PC-3 (cell line): ENCODE results near the gene ARMC7. TPM values are rescaled to one million over a fixed set of nuclear protein-coding genes. Genes with fewer than 3 reads are reported as not detected.

Experiments used
- ATAC-seq: fragments of 200-7000 bp; cut with Tn5 transposase; 2 replicates; pipeline ENCODE4 v1.9.1; 2020; ENCODE audit warnings: mild to moderate bottlenecking, moderate library complexity
- BruUV-seq: library from RNA; stranded (reverse); fragments of 400-500 nt; replicated peaks from 2 replicates; lab custom pipeline; 2021; lab: Mats Ljungman, UMichigan
- CTCF ChIA-PET: fragments of 300-600 bp; sonication (Branson Sonifier 250); formaldehyde crosslinking; loops from one replicate; lab custom pipeline; 2022; ENCODE audit warnings: antibody characterized with exemption; lab: Charles Lee
- POLR2A ChIA-PET: fragments of 300-600 bp; sonication (Branson Sonifier 250); formaldehyde crosslinking; loops from one replicate; lab custom pipeline; 2022; ENCODE audit warnings: antibody characterized with exemption; ENCODE audit not compliant: unreplicated experiment; lab: Charles Lee
- DNase-seq: peaks from one replicate; pipeline ENCODE4 v3.0.0-alpha.2; 2015
- H2AFZ ChIP-seq: fragments of 300-600 bp; sonication (generic); 2 replicates; pipeline ENCODE4 v1.6.0; 2016; ENCODE audit warnings: antibody characterized with exemption, low read length
- H3F3A ChIP-seq: fragments of 300-600 bp; sonication (generic); one replicate; pipeline ENCODE4 v1.6.0; 2017; ENCODE audit warnings: antibody characterized with exemption, low read length, control low read depth, mild to moderate bottlenecking; ENCODE audit not compliant: unreplicated experiment
- H3K27ac ChIP-seq: fragments of 300-600 bp; sonication (generic); 2 replicates; pipeline ENCODE4 v1.5.1; 2016; ENCODE audit warnings: mild to moderate bottlenecking, low read length
- H3K27me3 ChIP-seq: fragments of 300-600 bp; sonication (generic); 2 replicates; pipeline ENCODE4 v1.6.1; 2016; ENCODE audit warnings: low read length, mixed read lengths
- H3K36me3 ChIP-seq: fragments of 300-600 bp; sonication (generic); 2 replicates; pipeline ENCODE4 v1.6.1; 2016; ENCODE audit warnings: low read depth, mixed run types, low read length, mixed read lengths
- H3K4me1 ChIP-seq: fragments of 300-600 bp; sonication (generic); 2 replicates; pipeline ENCODE4 v1.5.1; 2016; ENCODE audit warnings: low read length; ENCODE audit not compliant: insufficient read depth
- H3K4me2 ChIP-seq: fragments of 300-600 bp; sonication (generic); 2 replicates; pipeline ENCODE4 v1.6.0; 2016; ENCODE audit warnings: low read length
- H3K4me3 ChIP-seq: fragments of 300-600 bp; sonication (generic); 2 replicates; pipeline ENCODE4 v1.5.1; 2016; ENCODE audit warnings: mild to moderate bottlenecking, low read length, mixed read lengths
- H3K79me2 ChIP-seq: fragments of 300-600 bp; sonication (generic); 2 replicates; pipeline ENCODE4 v1.6.1; 2017; ENCODE audit warnings: low read length, mixed read lengths
- H3K9ac ChIP-seq: fragments of 300-600 bp; sonication (generic); 2 replicates; pipeline ENCODE4 v1.6.0; 2016; ENCODE audit warnings: mild to moderate bottlenecking, low read length
- H3K9me2 ChIP-seq: fragments of 300-600 bp; sonication (generic); replicated peaks from 2 replicates; pipeline ENCODE4 v1.6.1; 2016; ENCODE audit warnings: mixed run types, low read length, mixed read lengths
- H3K9me3 ChIP-seq: fragments of 300-600 bp; sonication (generic); 2 replicates; pipeline ENCODE4 v1.6.1; 2016; ENCODE audit warnings: low read length, mixed read lengths
- H4K20me1 ChIP-seq: fragments of 300-600 bp; sonication (generic); 2 replicates; pipeline ENCODE4 v1.6.1; 2016; ENCODE audit warnings: low read length, mixed read lengths
- EZH2 ChIP-seq: fragments of 300-600 bp; sonication (generic); IDR thresholded peaks from one replicate; pipeline ENCODE4 v1.6.1; 2017; ENCODE audit warnings: antibody characterized with exemption, mild to moderate bottlenecking, low read length; ENCODE audit not compliant: unreplicated experiment
- EZH2phosphoT487 ChIP-seq: fragments of 300-600 bp; sonication (generic); IDR thresholded peaks from 2 replicates; pipeline ENCODE4 v1.6.1; 2018; ENCODE audit warnings: mild to moderate bottlenecking, antibody characterized with exemption, low read length, borderline replicate concordance
- intact Hi-C: fragments of 100-400 bp; cut with micrococcal nuclease; formaldehyde crosslinking; loops from 2 replicates; pipeline ENCODE4 v1.9.0; 2023
- total RNA-seq: library from RNA; depleted of rRNA; stranded (reverse); fragments of >200 nt; gene quantifications from 2 replicates; pipeline ENCODE4 v1.2.3, GENCODE V29; 2014
- TF ChIP-seq, protein P1 (sequence below): fragments of 300-600 bp; sonication (generic); conservative IDR thresholded peaks from 2 replicates; pipeline ENCODE4 v1.5.1; 2017; ENCODE audit warnings: antibody characterized with exemption, low read depth, mild to moderate bottlenecking, low read length

The ARMC7 gene
- total RNA-seq, 1 experiment from 2014 or later = 17.0 TPM

DNA sequence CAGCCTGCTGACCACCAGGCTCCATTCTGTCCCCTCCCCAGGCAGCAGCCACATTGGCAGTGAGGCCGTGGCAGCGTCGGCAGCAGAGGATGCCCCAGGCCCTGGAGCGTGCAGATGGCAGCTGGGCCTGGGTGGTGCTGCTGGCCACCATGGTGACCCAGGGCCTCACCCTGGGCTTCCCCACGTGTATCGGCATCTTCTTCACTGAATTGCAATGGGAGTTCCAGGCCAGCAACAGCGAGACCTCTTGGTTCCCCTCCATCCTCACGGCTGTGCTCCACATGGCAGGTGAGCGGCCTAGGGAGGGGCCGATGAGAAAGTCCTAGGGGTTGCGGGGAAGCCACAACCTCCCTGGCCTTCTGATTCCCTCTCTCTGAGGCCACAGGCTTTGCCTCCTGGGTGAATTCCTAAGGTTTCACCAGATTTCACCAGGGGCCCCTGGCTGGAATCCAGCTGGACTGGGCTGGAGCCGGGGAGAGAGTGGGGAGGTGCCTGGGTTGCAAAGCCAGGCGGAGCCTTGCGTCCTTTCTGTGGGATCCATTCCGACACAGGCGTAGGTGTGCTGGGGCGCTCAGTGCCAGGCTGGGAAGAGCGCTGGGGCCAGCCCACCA lies 16.1 kb upstream of the ARMC7 start:
- no peak overlapping the region for H3K4me2 ChIP-seq
- intact Hi-C loops = no loop called here
- POLR2A ChIA-PET = no interaction called here

DNA sequence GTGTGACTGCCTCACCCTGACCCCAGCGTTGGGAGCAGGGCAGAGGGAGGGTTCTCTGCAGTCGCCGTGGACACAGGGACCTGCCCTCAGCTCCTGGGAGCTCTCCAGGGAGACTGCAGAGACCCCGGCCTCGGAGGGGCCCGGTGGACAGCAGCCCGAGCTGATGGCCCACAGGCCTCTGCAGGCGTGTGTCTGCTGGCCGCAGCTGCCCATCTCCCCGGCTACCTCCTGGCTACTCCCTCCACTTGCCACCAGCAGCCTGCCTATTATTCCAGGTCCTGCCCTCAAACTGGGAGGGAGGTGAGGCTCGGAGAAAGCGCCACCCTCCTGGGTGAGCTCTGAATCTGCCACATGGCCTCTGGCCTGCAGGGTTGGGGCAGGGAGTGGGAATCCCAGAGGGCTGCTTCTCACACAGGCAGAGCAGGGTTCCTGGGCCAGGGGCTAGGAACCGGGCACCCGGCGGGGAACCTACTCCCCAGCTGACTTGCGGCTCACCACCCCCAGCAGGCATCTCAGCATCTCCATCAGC lies 14.8 kb upstream of the ARMC7 start:
- DNase-seq = no peak
- Histone ChIP-seq H3K9ac (no peak overlapping the region), H3K79me2 (no peaks in the 10 kb centered on the region), H3K9me3 (no peaks in the 10 kb centered on the region), H3K4me3 (no peak overlapping the region), H3K4me2 (no peak overlapping the region), H3K27ac (peak overlapping the region; percentile 87), H4K20me1 (no peaks in the 10 kb centered on the region), H3K36me3 (no peaks in the 10 kb centered on the region), H3K27me3 (no peaks in the 10 kb centered on the region), H3K9me2 (no peaks in the 10 kb centered on the region), H3K4me1 (peaks cover 33% of the 10 kb centered on the region), H2AFZ (no peak overlapping the region), H3F3A (no peaks in the 10 kb centered on the region)
- intact Hi-C loops = no loop called here
- ATAC-seq = no peak
- ChIA-PET POLR2A (interaction anchor here (0.6 kb wide), 1 partner anchor 912 kb away, joined by 5 read pairs; no protein-coding TSS in a partner anchor), CTCF (no interaction called here)
- no TSS peak for BruUV-seq
- TF ChIP-seq EZH2 (no peak), EZH2phosphoT487 (no peak)
- TF ChIP-seq, protein P1, sequence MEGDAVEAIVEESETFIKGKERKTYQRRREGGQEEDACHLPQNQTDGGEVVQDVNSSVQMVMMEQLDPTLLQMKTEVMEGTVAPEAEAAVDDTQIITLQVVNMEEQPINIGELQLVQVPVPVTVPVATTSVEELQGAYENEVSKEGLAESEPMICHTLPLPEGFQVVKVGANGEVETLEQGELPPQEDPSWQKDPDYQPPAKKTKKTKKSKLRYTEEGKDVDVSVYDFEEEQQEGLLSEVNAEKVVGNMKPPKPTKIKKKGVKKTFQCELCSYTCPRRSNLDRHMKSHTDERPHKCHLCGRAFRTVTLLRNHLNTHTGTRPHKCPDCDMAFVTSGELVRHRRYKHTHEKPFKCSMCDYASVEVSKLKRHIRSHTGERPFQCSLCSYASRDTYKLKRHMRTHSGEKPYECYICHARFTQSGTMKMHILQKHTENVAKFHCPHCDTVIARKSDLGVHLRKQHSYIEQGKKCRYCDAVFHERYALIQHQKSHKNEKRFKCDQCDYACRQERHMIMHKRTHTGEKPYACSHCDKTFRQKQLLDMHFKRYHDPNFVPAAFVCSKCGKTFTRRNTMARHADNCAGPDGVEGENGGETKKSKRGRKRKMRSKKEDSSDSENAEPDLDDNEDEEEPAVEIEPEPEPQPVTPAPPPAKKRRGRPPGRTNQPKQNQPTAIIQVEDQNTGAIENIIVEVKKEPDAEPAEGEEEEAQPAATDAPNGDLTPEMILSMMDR = no peak

More for the DNA sequence above, 16.1 kb upstream of the ARMC7 start:
- Histone ChIP-seq H3K36me3 (no peaks in the 10 kb centered on the region), H3K9me2 (no peaks in the 10 kb centered on the region), H3K4me1 (peaks cover 41% of the 10 kb centered on the region), H3K27me3 (no peaks in the 10 kb centered on the region), H3K27ac (no peak overlapping the region), H3K79me2 (no peaks in the 10 kb centered on the region), H2AFZ (no peak overlapping the region), H3K9ac (no peak overlapping the region), H3F3A (no peaks in the 10 kb centered on the region), H3K9me3 (no peaks in the 10 kb centered on the region), H3K4me3 (no peak overlapping the region), H4K20me1 (no peaks in the 10 kb centered on the region)
- no peak for ATAC-seq
- BruUV-seq = no TSS peak
- TF ChIP-seq EZH2 (no peak), EZH2phosphoT487 (no peak)
- TF ChIP-seq, protein P1 = no peak
- DNase-seq = no peak
- CTCF ChIA-PET = no interaction called here
